NCI-H82 treated with DMSO at 0.1 percent for 48 hours (cell line): Measurements from ENCODE around the gene KRTAP4-8.
"Not testable (repeated sequence)": the region's sequence is repeated elsewhere in the genome, so short reads cannot be mapped to it uniquely, and the experiment has no call there.

Experiments used
- DNase-seq: peaks from one replicate; lab custom pipeline; 2025; ENCODE audit not compliant: unreplicated experiment; lab: John Stamatoyannopoulos, UW

The KRTAP4-8 gene

GRCh38 chr17:41108728-41109386 is 10.9 kb upstream of the KRTAP4-8 start:
- DNase-seq: not testable (repeated sequence)

GRCh38 chr17:41107941-41108450 is 10.1 kb upstream of the KRTAP4-8 start:
- DNase-seq: no peak

GRCh38 chr17:41105347-41105746 is 7.4 kb upstream of the KRTAP4-8 start, which contains the start of gene KRTAP4-9:
TSS of gene KRTAP4-9 (plus strand) at chr17:41105389. CDS start at chr17:41105389, 0 bp downstream.
- not testable (repeated sequence) for DNase-seq

DNA sequence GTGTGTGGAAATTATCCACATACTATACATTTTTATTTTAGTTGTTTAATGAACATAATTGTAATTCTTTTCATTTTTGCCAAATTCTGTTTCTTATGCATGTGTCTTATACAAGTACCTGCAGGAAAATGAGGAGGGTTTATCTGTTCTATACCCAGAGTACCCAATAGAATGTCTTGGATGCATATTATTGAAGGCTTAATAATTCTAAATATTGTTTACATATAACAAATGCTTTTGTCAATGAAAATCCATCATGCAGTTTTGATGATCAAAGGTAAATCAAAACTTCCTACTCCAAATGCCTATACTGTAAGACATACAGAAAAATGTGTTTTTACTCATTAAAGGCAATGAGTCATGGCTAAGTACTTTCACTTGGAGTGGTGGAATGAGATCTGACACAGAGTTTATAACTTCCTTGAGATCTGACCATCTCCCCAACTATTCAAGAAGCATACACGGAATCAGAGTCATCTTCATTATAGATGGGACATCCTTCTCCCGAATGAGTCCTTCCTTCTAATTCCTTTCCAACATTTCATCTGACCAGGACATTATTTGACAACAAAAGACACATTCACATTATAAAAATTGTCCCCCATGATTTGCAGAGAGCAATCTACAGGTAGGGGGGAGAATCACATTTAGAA is 6.6 kb upstream of the KRTAP4-8 start:
- not testable (repeated sequence) for DNase-seq

DNA sequence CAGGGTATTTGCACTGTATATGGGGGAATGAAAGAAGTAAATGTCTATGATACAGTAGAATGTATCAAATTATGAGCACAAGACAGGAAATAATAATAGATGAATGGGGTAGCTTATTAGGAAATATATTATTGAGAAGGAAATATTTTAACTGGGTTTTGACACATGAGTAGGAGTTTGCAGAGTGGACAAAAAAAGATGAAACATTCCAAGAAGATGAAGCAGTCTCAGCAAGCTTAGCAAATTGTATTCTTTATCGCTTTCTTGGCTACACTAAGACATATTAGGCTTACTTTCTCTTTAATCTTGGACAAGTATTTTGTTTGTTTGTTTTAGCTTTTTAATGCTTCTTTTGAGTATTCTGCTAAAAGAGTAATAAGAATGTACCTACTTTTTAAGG is 6.0 kb upstream of the KRTAP4-8 start:
- no peak for DNase-seq

DNA sequence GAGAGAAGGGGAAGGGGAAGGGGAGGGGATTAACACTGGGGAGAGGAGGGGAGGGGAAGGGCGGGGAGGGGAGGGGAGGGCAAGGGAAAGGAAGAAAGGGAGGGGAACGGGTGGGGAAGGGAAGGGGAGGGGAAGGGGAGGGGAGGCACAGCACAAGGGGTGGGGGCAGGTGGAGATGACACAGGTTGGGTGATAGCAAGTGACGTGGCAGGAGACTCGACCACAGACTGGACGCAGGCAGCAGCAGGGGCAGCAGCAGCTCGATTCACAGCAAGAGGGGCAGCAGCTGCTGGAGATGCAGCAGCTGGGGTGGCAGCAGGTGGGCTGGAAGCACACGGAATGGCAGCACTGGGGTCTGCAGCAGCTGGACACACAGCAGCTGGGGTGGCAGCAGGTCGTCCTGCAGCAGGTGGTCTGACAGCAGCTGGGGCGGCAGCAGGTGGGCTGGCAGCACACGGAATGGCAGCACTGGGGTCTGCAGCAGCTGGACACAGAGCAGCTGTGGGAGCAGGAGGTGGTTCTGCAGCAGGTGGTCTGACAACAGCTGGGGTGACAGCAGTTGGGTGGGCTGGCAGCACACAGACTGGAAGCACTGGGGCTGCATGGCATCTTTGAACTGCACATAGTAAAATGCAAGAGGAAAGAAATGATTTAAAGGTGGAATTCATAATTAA is 3.8 kb upstream of the KRTAP4-8 start, which contains the start of gene KRTAP4-16:
TSS of gene KRTAP4-16 (minus strand) at position 624 of the 674 bp plus-strand sequence. CDS start at position 624, 0 bp downstream.
- DNase-seq: no peak

- DNase-seq: not testable (repeated sequence)
Measured at GRCh38 chr17:41099682-41100480, 1.9 kb upstream of the KRTAP4-8 start.

GRCh38 chr17:41098481-41098880 is 539 bp upstream of the KRTAP4-8 start:
- no peak for DNase-seq

DNA sequence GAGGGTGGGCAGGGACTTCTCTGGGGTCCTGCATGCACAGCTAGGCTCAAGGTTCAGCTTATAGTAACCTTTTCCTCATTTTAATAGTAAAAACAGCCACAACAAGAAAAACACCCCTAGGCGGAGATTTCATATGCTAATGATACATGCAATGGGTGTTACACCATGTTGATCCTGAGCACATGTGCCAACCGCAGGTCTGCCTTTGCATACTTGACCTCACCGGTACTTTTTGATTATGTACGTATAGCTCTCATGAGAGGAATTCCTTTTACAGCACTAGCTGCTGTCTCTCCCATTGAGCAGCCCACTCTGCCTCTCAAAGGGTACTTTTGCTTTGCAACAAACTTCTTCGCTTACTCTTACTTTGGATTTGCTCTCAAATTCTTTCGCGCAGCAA is 1.9 kb downstream of the KRTAP4-8 start:
- DNase-seq: no peak

GRCh38 chr17:41088760-41089352 is 9.1 kb downstream of the KRTAP4-8 start:
- not testable (repeated sequence) for DNase-seq

GRCh38 chr17:41084100-41084856 is 13.7 kb downstream of the KRTAP4-8 start, which contains the start of gene KRTAP4-7:
TSS of gene KRTAP4-7 (plus strand) at chr17:41084150. CDS start at chr17:41084207, 57 bp downstream.
- DNase-seq: not testable (repeated sequence)

DNA sequence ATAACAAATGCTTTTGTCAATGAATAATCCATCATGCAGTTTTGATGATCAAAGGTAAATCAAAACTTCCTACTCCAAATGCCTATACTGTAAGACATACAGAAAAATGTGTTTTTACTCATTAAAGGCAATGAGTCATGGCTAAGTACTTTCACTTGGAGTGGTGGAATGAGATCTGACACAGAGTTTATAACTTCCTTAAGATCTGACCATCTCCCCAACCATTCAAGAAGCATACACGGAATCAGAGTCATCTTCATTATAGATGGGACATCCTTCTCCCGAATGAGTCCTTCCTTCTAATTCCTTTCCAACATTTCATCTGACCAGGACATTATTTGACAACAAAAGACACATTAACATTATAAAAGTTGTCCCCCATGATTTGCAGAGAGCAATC is 14.5 kb downstream of the KRTAP4-8 start:
- DNase-seq: not testable (repeated sequence)

DNA sequence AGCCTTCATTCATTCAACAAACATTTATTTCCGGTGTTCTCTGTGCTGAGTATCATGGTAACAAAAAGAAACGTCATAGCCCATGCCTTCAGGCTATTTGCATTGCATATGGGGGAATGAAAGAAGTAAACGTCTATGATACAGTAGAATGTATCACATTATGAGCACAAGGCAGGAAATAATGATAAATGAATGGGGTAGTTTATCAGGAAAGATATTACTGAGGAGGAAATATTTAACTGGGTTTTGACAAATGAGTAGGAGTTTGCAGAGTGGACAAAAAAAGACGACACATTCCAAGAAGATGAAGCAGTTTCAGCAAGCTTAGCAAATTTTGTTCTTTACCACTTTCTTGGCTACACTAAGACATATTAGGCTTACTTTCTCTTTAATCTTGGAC is 15.3 kb downstream of the KRTAP4-8 start:
- DNase-seq: no peak

GRCh38 chr17:41076788-41077187 is 21.2 kb downstream of the KRTAP4-8 start:
- no peak for DNase-seq

- DNase-seq: no peak
Measured at GRCh38 chr17:41073676-41074075, 24.3 kb downstream of the KRTAP4-8 start.

DNA sequence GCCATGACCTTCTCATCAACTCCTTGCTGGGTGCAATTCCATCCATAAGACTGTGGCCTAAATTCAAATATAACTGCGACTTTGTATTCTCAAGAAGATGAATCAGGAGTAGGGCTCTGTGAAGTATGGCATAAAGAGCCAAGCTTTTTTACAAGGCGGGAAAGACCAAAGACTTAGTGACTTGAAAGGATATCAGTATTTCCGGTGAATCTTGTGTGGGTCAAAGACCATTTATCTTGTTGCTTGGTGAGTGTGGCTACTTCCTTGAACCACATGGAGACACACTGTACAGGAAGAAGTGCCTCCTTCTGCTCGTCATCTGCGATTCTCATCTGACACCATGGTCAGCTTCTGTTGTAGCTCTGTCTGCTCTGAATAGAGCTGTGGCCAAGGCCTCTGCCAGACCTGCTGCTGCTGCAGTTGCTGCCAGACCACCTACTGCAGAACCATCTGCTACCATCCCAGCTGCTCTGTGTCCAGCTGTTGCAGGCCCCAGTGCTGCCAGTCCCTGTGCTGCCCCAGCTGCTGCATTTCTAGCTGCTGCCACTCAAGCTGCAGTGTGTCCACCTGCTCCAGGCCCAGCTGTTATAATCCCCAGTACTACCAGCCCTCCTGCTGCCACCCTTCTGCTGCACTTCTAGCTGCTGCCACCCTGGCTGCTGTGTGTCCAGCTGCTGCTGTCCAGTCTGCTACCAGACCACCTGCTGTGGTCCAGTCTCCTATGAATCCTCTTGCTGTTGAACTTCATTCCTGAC is 26.2 kb downstream of the KRTAP4-8 start:
- no peak for DNase-seq

GRCh38 chr17:41069031-41069430 is 28.9 kb downstream of the KRTAP4-8 start:
- DNase-seq: no peak

GRCh38 chr17:41067281-41067680 is 30.7 kb downstream of the KRTAP4-8 start:
- DNase-seq: no peak
